Gastrocnemius medialis (tissue), 4 donors: ENCODE data around the gene SLFN12.
"Not testable (repeated sequence)": the region's sequence is repeated elsewhere in the genome, so short reads cannot be mapped to it uniquely, and the experiment has no call there.

ENCODE experiments used
- POLR2A ChIP-seq, 2 donors: fragments of 450-650 bp; IDR thresholded peaks; one replicate each; pipeline ENCODE4 v1.6.1; 2017; ENCODE audit warnings: antibody characterized with exemption in 2 of 2, mild to moderate bottlenecking in 2 of 2, moderate library complexity in 2 of 2
- TF ChIP-seq, protein P1 (sequence below), 5 experiments: fragments of 450-650 bp in 3 of 5; fragments of 200-600 bp in 2 of 5; sonication (generic) in 2 of 5; IDR thresholded peaks in 4 of 5; conservative IDR thresholded peaks in 1 of 5; 1 replicate in 4 of 5; 2 replicates in 1 of 5; pipeline ENCODE4 v1.5.1; 2016 to 2019; ENCODE audit warnings: antibody characterized with exemption in 5 of 5, mild to moderate bottlenecking in 3 of 5, moderate library complexity in 3 of 5

DNA sequence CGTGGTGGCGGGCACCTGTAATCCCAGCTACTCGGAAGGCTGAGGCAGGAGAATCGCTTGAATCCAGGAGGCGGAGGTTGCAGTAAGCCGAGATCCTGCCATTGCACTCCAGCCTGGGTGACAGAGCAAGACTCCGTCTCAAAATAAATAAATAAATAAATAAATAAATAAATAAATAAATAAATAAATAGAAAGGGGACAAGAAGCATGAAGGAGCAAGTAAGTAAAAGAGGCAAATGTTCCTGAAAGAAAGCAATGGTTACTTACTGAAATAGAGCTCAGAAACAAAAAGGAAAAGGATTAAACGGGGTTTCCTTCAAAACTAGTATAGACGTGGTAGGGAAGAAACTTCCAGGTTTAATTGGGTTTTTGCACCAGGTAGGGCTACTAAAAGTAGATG lies 11.2 kb downstream of the SLFN12 start:
- TF ChIP-seq, protein P1, sequence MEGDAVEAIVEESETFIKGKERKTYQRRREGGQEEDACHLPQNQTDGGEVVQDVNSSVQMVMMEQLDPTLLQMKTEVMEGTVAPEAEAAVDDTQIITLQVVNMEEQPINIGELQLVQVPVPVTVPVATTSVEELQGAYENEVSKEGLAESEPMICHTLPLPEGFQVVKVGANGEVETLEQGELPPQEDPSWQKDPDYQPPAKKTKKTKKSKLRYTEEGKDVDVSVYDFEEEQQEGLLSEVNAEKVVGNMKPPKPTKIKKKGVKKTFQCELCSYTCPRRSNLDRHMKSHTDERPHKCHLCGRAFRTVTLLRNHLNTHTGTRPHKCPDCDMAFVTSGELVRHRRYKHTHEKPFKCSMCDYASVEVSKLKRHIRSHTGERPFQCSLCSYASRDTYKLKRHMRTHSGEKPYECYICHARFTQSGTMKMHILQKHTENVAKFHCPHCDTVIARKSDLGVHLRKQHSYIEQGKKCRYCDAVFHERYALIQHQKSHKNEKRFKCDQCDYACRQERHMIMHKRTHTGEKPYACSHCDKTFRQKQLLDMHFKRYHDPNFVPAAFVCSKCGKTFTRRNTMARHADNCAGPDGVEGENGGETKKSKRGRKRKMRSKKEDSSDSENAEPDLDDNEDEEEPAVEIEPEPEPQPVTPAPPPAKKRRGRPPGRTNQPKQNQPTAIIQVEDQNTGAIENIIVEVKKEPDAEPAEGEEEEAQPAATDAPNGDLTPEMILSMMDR (IDR thresholded peaks at IDR 0.05 in 4 of 5, conservative IDR thresholded peaks at IDR 0.05 in 1 of 5) = not testable (repeated sequence)
- not testable (repeated sequence) for TF ChIP-seq POLR2A (IDR thresholded peaks at IDR 0.05)
